GM12801 (cell line): ENCODE measurements around the gene TMEM108.

Experiments used
- CTCF ChIP-seq: IDR thresholded peaks from one replicate; pipeline ENCODE4 v1.5.1; 2011; ENCODE audit warnings: control low read depth; ENCODE audit not compliant: insufficient read length; ENCODE audit errors: extremely low read depth

TMEM108 gene

GRCh38 chr3:133380481-133381225 lies 342.5 kb downstream of the TMEM108 start:
- TF ChIP-seq CTCF, result no peak

- TF ChIP-seq CTCF, result no peak
Observed at GRCh38 chr3:133381346-133382109, 343.3 kb downstream of the TMEM108 start.

- no peak for TF ChIP-seq CTCF
Observed at GRCh38 chr3:133383175-133383574, 345.0 kb downstream of the TMEM108 start.

GRCh38 chr3:133383741-133384140 lies 345.6 kb downstream of the TMEM108 start:
- TF ChIP-seq CTCF, result no peak

GRCh38 chr3:133384331-133385027 lies 346.3 kb downstream of the TMEM108 start:
- TF ChIP-seq CTCF, result no peak

GRCh38 chr3:133386876-133387275 lies 348.7 kb downstream of the TMEM108 start:
- TF ChIP-seq CTCF, result no peak

GRCh38 chr3:133387341-133387740 lies 349.1 kb downstream of the TMEM108 start:
- TF ChIP-seq CTCF, result no peak
